ENCODE results near the gene AFG3L2. TPM values are rescaled to one million over a fixed set of nuclear protein-coding genes. Genes with fewer than 3 reads are reported as not detected.

AFG3L2 gene
- total and polyA plus RNA-seq, 2 of the 13 experiments (the other 11 are each of a cell fraction or from before 2014, with no cell fraction given): 28.6 to 86.9 TPM

GRCh38 chr18:12299862-12300261 lies 77.2 kb downstream of the AFG3L2 start:
- in situ Hi-C loops (cut with HindIII; ENCODE audit: extremely low pct_ligation_motif_present, low pct_unique_long_range_greater_than_20kb) (no loop called here), intact Hi-C loops (cut with micrococcal nuclease; ENCODE audit: unreplicated experiment) (no loop called here)
- FAIRE-seq: no peak
- POLR2A ChIA-PET: no interaction called here
- no peak overlapping the region for H2AFZ ChIP-seq (ENCODE audit: low read length)
- no peaks in the 10 kb centered on the region for H3K79me2 ChIP-seq (ENCODE audit: insufficient read depth, low read length)
- WGBS (ENCODE audit: low lambda C conversion rate): 0% methylated on average over 2 of the region's 2 CpGs
- peaks cover 2 to 30% of the 10 kb centered on the region in 2 experiments; a peak in 4 of 5 replicates for H3K27me3 ChIP-seq (ENCODE audit: control insufficient read depth in 1 of 2, insufficient read depth in 2 of 2, low read length in 2 of 2)
- no TSS peak for BruUV-seq (replicated peaks)
- H3K9ac ChIP-seq (ENCODE audit: insufficient read depth, low read depth, low read length): no peak overlapping the region
- no peak overlapping the region for H3K4me3 ChIP-seq (replicated peaks in 1 of 3; ENCODE audit: insufficient read depth in 1 of 3, low read depth in 2 of 3, low read length in 3 of 3)
- no peaks in the 10 kb centered on the region for H3K9me3 ChIP-seq (ENCODE audit: low read length)
- H4K20me1 ChIP-seq (ENCODE audit: insufficient read depth, low read length): no peaks in the 10 kb centered on the region
- no peak overlapping the region for H3K4me2 ChIP-seq (ENCODE audit: low read depth, low read length)
- H3K4me1 ChIP-seq (ENCODE audit: insufficient read depth, low read length): peaks cover 13% of the 10 kb centered on the region
- DNase-seq (ENCODE audit: low spot score): no peak
- no peak for TF ChIP-seq ZSCAN22 (CRISPR knock-in tag; IDR thresholded peaks at IDR 0.05)
- TF ChIP-seq, protein P1, sequence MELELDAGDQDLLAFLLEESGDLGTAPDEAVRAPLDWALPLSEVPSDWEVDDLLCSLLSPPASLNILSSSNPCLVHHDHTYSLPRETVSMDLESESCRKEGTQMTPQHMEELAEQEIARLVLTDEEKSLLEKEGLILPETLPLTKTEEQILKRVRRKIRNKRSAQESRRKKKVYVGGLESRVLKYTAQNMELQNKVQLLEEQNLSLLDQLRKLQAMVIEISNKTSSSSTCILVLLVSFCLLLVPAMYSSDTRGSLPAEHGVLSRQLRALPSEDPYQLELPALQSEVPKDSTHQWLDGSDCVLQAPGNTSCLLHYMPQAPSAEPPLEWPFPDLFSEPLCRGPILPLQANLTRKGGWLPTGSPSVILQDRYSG (CRISPR knock-in tag; IDR thresholded peaks at IDR 0.05): no peak
- TF ChIP-seq, protein P2, sequence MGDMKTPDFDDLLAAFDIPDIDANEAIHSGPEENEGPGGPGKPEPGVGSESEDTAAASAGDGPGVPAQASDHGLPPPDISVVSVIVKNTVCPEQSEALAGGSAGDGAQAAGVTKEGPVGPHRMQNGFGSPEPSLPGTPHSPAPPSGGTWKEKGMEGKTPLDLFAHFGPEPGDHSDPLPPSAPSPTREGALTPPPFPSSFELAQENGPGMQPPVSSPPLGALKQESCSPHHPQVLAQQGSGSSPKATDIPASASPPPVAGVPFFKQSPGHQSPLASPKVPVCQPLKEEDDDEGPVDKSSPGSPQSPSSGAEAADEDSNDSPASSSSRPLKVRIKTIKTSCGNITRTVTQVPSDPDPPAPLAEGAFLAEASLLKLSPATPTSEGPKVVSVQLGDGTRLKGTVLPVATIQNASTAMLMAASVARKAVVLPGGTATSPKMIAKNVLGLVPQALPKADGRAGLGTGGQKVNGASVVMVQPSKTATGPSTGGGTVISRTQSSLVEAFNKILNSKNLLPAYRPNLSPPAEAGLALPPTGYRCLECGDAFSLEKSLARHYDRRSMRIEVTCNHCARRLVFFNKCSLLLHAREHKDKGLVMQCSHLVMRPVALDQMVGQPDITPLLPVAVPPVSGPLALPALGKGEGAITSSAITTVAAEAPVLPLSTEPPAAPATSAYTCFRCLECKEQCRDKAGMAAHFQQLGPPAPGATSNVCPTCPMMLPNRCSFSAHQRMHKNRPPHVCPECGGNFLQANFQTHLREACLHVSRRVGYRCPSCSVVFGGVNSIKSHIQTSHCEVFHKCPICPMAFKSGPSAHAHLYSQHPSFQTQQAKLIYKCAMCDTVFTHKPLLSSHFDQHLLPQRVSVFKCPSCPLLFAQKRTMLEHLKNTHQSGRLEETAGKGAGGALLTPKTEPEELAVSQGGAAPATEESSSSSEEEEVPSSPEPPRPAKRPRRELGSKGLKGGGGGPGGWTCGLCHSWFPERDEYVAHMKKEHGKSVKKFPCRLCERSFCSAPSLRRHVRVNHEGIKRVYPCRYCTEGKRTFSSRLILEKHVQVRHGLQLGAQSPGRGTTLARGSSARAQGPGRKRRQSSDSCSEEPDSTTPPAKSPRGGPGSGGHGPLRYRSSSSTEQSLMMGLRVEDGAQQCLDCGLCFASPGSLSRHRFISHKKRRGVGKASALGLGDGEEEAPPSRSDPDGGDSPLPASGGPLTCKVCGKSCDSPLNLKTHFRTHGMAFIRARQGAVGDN (CRISPR knock-in tag; IDR thresholded peaks at IDR 0.05): no peak
- TF ChIP-seq NONO (IDR thresholded peaks at IDR 0.05): no peak
- no peak for TF ChIP-seq NONO (CRISPR knock-in tag; conservative IDR thresholded peaks at IDR 0.05)
- no peak for TF ChIP-seq CBFB (CRISPR knock-in tag; IDR thresholded peaks at IDR 0.05)
- TF ChIP-seq DPF2 (CRISPR knock-in tag; IDR thresholded peaks at IDR 0.05; ENCODE audit: borderline replicate concordance, low read depth): no peak
- no peak for TF ChIP-seq EZH2 (conservative IDR thresholded peaks at IDR 0.05; ENCODE audit: low read depth, low read length)
- ATAC-seq: no peak
- H3K36me3 ChIP-seq (replicated peaks in 1 of 2; ENCODE audit: control insufficient read depth in 1 of 2, insufficient read depth in 2 of 2, low read length in 2 of 2): no peaks in the 10 kb centered on the region
- CTCF ChIA-PET (ENCODE audit: low intra/inter-chr PET ratio, low total read pairs): no interaction called here
- H3K27ac ChIP-seq (ENCODE audit: extremely low read length, insufficient read depth, low read length): no peak overlapping the region

All from HepG2 (cell line).